GM21515 (cell line): Measurements from ENCODE around the gene ZFYVE21.

Experiments used
- ATAC-seq: cut with Tn5 transposase; IDR thresholded peaks from one replicate; pipeline ENCODE4 v1.9.1; 2021; ENCODE audit not compliant: unreplicated experiment

ZFYVE21 gene

DNA sequence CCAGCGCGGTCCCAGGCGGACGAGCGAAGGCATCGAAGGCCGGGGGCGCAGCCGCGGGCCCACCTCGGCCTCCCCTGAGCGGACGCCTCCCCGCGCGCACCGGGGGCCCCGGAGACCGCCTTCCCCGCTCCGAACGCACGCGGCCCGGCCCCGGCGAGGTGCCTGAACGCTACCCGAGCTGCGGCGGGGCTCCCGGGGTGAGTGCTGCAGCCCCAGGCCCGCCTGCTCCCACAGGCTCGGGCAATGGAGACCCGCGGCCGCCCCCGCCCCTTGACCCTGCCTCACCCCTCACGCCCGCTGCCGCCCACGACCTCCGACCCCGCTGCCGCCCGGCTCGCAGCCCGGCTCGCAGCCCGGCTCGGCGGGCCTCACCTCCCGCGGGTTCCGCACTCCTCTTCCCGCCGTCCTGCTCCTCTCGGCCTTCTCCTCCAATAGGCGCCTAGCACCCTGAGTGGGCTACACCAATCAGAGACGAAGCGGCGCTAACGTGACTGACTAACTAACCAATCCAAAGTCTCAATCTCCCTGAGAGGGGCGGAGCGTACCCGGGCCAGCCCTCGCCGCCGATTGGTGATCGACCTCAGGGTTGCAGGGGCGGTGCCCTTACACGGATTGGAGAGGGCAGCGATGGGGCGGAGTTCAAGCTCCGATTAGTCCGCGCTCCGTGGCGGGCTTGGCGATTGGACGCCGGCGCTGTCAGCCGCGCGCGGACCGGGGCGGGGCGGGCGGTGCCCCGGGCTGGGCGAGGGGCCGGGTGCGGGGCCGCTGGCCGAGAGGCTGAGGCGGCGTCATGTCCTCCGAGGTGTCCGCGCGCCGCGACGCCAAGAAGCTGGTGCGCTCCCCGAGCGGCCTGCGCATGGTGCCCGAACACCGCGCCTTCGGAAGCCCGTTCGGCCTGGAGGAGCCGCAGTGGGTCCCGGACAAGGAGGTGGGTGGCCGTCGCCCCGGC is at the start of gene ZFYVE21, which contains the start of gene XRCC3:
Gene ZFYVE21, plus strand, starts transcription at position 759 of the 949 bp plus-strand sequence. Its CDS starts 32 bp downstream, at position 791.
Gene XRCC3, minus strand, starts transcription at position 400 of the 949 bp plus-strand sequence. CDS start 4,364 bp downstream, outside the sequence.
- ATAC-seq: peak; percentile 94

DNA sequence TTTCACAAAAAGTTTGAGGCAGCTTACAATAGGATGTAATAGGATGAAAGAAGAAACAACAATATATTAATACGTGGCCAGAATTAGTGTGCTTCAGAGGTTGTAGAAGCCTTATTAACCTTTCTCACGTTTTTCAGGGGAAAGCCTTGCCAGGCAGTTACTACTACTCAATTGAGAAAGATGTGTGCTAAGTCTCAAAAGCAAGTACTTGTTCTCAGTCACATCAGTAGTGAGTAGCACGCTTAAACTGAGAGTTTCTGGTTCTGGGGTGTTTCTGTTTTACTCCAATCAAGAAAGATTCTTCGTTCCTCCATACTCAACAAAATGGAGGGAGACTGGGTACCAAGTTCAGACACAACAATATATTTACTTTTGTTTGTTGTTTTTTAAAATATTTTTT is 47.9 kb upstream of the ZFYVE21 start:
- no peak for ATAC-seq

DNA sequence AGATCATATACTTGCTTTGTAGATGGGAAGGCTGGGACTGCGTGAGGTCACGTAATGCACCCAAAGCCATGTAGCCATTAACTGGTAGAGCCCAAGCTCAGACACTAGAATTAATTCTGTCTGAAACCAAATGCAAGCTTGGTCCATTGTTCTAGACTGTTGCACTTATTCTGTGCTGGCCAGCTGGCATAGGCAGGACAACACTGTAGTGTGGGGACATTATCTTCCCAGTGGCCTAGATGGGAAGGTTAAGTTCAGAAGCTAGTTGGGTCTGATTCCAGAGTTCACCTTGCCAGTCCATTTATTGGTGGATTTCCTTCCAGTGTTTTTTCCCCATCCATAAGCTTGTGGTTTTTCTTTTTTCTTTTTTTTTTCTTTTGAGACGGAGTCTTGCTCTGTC is 47.5 kb upstream of the ZFYVE21 start:
- ATAC-seq: no peak

- no peak for ATAC-seq
These were observed 46.2 kb upstream of the ZFYVE21 start for GRCh38 chr14:103669370-103669769.

- no peak for ATAC-seq
These were observed 43.7 kb upstream of the ZFYVE21 start for GRCh38 chr14:103671911-103672310.

DNA sequence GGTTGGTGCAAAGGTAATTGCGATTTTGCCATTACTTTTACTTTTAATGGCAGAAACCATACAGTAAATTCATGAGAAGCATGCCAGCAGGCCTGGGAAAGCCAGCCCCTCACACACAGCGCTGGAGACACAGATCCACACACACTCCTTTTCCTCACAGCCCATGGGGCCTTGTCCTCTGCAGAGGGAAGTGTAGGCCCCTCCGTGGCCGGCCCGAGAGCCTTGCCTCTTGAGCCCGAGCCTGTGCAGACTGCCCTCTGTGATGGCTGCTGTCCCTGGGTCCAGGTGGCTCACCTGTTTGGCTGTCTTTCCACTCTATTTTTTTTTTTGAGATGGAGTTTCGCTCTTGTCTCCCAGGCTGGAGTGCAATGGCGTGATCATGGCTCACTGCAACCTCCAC is 39.7 kb upstream of the ZFYVE21 start:
- ATAC-seq: no peak

GRCh38 chr14:103676881-103677675 is 38.5 kb upstream of the ZFYVE21 start:
- ATAC-seq: no peak

DNA sequence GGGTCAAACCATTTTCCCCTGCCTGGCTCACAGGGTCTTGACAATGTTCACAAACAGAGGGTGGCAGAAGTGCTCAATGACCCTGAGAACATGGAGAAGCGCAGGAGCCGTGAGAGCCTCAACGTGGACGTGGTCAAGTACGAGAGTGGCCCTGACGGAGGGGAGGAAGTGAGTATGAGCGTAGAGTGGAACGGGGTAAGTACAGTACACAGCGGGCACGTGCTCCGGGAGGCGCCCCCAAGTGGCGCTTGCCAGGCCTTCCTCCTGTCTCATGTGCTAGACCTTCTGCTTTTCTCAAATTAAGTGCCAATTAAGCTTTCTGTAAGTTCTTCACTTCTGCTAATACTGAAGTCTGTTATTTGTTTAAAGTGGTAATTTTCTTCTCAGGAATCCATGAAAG is 36.3 kb upstream of the ZFYVE21 start:
- no peak for ATAC-seq

DNA sequence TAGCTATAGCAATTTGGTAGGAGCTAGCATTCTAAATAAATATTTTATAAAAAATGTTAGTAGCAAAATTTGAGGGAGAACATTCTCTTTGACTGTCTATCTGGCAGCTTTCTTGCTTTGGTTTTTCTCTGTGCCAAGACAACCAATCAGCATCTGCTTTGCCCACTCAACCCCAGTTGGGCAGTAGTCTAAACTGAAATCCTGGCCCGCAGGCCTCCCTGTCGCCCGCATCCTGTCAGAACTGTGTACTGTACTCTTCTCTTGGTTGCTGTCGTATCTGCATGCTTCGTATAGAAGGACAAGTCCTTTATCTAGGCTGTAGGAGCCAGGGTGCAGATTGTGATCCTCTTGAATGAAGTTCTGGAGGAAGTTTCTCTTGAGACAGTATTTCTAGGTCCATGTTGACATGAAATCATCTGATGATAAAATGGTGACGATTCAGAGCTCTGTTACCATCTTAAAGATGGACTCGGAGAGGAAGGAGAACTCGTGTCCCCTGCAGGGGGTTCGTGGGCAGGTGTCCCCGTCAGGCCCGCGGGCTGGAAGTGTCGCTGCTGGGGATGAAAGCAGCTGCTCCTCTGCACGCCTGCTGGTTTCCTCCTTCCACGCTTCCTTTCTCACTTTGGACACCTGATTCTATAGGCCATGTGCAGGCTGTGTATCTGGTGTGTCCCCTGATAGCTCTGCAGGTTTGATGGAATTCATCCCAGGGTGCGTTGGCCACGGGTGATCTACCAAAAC is 34.9 kb upstream of the ZFYVE21 start:
- ATAC-seq: no peak

DNA sequence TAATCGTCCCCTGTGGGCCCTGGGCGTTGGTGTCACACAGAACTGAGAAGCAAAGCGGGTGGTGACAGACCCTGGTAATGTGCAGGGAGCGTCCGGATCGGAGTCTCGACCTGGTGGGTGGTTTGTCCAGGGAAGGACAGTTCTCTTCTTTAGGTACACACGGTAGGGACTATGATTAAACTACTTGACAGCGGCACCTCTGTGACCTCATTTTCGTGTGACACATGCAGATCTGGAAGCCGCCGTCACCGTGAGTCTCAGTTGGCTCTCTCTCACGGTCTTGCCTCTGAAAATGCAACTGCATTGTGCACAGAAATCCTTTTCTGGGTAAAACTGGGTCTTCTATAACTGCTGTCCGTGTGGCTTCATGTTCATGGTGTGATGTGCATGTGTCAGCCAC is 32.5 kb upstream of the ZFYVE21 start:
- ATAC-seq: no peak

DNA sequence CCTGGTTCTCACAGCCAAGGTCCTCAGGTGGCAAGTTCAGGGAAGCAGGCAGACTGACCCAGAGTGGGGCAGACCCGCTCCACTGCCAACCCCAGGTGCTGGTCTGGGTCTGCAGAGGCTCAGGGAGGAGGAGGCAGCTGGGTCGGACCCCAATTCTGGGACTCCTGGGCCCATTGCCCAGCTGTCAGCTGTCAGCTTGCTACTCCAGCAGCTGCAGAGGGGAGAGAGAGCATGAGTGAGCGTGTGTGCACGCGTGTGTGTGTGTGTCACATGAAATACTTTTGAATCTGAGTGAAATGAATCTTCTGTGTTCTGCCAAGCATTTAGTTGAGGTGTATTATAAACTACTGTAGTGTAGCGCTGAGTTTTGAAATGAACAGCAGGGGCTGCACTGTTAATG is 31.1 kb upstream of the ZFYVE21 start:
- ATAC-seq: no peak

DNA sequence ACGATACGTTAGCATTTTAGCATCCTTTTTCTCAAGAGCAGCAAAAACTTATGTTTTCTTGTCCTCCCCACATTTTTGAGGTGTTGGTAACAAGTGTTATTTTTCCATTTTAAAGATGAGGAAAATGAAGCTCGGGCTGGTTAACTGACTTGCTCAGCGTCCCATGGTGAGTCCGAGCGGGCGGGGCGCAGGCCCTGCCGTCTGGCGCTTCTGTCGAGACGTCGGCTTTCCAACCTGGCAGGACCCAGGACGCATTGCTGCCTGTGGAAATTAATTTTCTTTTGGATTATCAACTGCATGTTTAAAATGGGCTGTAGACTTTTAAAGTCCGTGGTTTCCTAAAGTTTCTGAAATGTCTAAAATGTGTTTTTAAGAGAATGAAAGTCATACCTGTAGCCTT is 30.7 kb upstream of the ZFYVE21 start:
- ATAC-seq: no peak

DNA sequence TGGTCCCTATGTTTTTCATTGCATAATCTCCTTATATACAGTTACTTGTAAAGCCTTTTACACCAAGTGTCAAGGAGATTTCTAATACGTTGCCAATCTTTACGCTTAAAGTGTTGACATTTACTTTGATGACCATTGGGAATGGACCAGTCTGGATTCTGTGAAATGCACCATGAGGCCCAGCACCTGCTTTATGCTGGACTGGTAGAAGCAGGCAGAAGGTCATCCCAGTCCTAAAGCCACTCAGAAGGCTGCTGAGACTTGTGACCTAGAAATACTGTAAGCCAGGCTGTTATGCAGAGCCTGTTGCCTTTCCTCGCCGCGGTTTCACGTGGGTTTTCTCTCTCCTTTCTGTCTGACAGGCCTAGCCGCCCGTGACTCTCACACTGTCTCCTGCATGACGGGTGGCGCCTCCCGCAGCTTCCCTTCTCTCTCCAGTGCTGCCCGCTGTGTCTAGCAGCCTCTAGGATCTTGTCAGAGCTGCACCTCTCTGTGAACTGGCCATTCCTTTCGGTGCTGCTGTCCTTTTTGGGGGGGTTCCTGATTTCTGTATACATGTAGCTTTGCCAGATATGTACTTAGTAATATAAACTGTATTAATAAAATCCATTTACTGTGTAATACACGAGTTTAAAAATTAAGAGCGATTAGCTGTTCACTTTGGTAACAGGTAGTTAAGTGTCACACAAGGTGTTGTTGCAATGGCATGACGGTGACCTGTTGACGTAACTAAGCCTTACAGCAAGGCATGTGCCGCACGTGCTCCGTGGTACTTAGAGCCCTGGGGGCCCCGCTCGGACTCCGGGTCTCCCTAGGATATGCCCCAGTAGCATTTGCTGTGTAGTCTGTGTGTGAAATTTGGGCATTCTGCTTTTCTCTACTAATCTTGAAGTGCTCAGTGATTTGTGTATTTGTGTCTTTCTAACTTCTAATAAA is 30.1 kb upstream of the ZFYVE21 start:
- ATAC-seq: no peak

DNA sequence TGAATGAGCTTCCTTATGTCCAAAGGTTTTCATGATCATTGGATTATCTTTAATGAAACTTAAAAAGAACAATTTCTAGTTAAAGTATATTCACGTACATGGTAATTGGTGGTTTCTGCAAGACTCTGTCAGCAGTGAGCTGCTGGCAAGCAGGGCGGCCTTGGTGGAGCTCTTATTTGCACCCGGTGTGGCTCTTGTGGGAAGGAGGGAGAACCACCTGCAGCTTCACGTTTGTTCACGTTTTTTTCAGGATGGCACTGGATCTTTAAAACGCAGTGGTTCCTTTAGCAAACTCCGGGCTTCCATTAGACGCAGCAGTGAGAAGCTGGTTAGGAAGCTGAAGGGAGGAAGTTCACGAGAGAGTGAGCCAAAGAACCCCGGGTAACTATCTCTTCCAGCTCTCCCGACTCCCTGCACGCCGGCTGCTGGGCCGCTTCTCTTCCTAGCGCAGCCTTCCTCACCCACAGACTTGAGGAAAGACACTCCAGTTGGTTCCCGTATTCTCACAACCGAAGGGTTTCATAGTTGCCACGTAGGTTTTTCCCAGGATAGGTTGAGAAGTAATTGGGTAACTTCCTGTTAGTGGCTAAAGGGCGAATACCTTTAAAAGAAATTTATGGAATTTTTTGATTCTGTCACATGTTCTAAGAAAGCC is 28.7 kb upstream of the ZFYVE21 start:
- ATAC-seq: no peak

- no peak for ATAC-seq
These were observed 27.9 kb upstream of the ZFYVE21 start for GRCh38 chr14:103687712-103688111.

DNA sequence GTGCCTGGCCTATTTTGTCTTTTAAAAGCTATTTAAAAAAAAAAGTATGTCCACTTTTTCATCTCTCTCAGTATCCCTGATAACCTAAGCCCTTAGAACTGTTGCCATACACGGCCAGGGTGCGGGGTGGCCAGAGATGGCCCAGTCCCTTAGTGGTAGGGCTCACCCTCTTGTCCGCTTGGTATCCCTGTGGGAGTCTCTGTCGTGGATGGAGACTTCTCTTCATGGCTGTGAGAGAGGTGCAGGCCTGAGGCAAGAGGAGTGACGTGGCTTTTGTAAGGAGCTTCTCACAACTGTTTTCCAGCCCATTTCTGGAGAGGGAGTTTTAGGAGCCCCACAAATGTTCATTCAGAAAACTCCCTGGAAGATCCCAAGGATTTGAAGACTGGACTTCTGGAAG is 27.2 kb upstream of the ZFYVE21 start:
- no peak for ATAC-seq

- no peak for ATAC-seq
These were observed 26.4 kb upstream of the ZFYVE21 start for GRCh38 chr14:103688906-103689902.

GRCh38 chr14:103690332-103690731 is 25.3 kb upstream of the ZFYVE21 start:
- no peak for ATAC-seq
